Ectodermal cell (in vitro differentiated cells): ENCODE results near the gene PRDX3.

Experiments
- H3K27ac ChIP-seq: 2 replicates; pipeline ENCODE4 v1.7.0; 2013; ENCODE audit warnings: mild to moderate bottlenecking, low read depth, low read length; ENCODE audit not compliant: insufficient read depth, poor library complexity, severe bottlenecking
- H3K27me3 ChIP-seq: 2 replicates; pipeline ENCODE4 v1.7.0; 2013; ENCODE audit warnings: mild to moderate bottlenecking, low read length; ENCODE audit not compliant: insufficient read depth, control insufficient read depth, poor library complexity, severe bottlenecking
- H3K36me3 ChIP-seq: one replicate; pipeline ENCODE4 v1.7.0; 2013; ENCODE audit warnings: low read length; ENCODE audit not compliant: control insufficient read depth, insufficient read depth
- H3K4me1 ChIP-seq: one replicate; pipeline ENCODE4 v1.7.0; 2013; ENCODE audit warnings: low read length; ENCODE audit not compliant: control insufficient read depth, insufficient read depth
- H3K4me3 ChIP-seq: 2 replicates; pipeline ENCODE4 v1.7.0; 2013; ENCODE audit warnings: low read depth, low read length, control low read depth; ENCODE audit not compliant: insufficient read depth
- H3K9me3 ChIP-seq: 2 replicates; pipeline ENCODE4 v1.7.0; 2013; ENCODE audit warnings: mild to moderate bottlenecking, low read length, moderate library complexity; ENCODE audit not compliant: control insufficient read depth
- WGBS, 2 experiments: methylation state at CpG; one replicate each; pipeline ENCODE4 v1.1.7; 2013; ENCODE audit warnings: missing lambda C conversion rate in 2 of 2; 5-methylcytosine and 5-hydroxymethylcytosine counted together

PRDX3 gene

DNA sequence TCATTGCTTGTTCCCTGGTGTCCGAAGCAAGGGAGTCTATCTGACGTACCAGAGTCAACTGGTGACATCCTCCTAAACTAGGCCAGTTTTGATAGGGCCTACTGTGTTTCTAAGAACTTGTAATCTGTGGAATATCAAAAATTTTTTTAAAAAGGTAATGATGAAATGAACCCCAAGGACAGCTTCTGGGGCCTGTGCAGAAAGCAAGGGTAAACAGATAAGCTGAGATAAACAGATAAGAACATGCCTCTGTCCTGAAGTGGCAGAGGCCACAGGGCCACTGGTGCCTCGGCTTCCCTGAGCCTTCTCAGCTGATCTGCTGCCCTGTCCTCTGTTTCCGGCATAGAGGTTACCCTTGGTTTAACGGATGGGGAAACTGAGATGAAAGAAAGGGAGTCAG lies 37.5 kb upstream of the PRDX3 start:
- H3K4me1 ChIP-seq = peaks cover 15% of the 10 kb centered on the region
- H3K27me3 ChIP-seq = no peaks in the 10 kb centered on the region
- no peaks in the 10 kb centered on the region for H3K9me3 ChIP-seq
- no peak overlapping the region for H3K4me3 ChIP-seq
- no peaks in the 10 kb centered on the region for H3K36me3 ChIP-seq
- 95 to 97% methylated on average over 5 of the region's 5 CpGs for WGBS, 2 experiments
- H3K27ac ChIP-seq = no peak overlapping the region

DNA sequence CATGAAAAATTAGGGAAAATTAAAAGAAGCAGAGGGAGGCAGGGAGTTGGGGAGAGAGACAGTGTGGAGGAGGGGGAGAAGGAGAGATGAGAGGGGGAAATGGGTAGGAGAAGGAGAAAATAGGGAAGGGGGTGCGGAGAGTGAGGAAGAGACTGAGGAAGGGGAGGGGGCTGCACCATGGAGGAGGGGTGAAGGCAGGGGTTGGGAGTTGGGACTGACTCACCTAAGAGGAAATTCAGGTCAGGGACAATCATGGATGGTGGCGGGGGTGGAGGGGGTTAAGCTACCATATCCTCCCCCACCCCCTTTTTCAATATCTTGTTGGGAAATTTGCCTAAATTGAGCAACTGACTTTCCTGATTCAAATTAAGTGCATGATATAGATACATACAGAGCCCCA lies 36.8 kb upstream of the PRDX3 start:
- WGBS, 2 experiments = 90 to 98% methylated on average over 1 to 2 of the region's 2 CpGs
- Histone ChIP-seq H3K4me1 (peaks cover 15% of the 10 kb centered on the region), H3K27ac (no peak overlapping the region), H3K27me3 (no peaks in the 10 kb centered on the region), H3K9me3 (no peaks in the 10 kb centered on the region), H3K4me3 (no peak overlapping the region), H3K36me3 (no peaks in the 10 kb centered on the region)

DNA sequence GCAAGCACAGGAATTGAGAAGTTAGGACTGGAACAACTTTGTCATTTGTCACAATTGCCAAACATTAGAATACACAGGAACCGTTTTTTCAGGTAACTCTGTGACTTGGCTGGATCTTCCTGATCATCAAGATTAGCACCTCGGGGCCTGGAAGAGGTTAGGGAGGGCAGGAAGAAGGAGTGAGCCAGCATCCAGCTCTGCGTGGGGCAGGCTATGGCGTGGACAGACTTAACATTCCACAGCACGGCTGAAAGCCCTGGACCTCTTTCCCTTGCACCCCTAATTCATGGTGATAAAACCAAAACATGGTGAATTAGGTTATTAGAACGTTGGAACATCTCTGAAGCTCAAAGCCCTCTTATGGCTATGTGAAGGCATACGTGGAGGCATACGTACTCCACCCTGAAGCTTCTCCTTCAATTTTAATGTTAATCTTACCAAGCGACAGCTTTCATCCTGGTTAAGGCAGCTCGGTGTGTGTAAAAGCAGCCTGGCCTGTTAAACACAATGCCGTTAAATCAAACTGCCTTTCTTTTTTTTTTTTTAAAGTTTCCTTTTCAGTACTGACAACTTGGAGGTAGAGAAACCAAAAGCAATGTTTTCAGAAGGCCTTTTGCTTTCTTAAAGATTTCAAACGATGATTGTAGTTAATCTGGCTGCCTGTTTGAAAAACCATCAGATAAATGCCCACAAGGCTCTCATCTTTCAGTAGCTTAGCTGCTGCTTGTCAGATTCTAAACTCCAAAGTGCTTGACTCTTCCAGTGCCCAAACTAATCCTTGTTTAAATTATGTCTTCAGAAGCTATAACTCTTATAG lies 33.2 kb upstream of the PRDX3 start:
- H3K36me3 ChIP-seq = no peaks in the 10 kb centered on the region
- H3K27ac ChIP-seq = peak overlapping the region; percentile 21
- H3K4me3 ChIP-seq = no peak overlapping the region
- peaks cover 29% of the 10 kb centered on the region for H3K4me1 ChIP-seq
- H3K9me3 ChIP-seq = no peaks in the 10 kb centered on the region
- H3K27me3 ChIP-seq = peaks cover 17% of the 10 kb centered on the region
- WGBS, 2 experiments = 42 to 48% methylated on average over 12 of the region's 12 CpGs

DNA sequence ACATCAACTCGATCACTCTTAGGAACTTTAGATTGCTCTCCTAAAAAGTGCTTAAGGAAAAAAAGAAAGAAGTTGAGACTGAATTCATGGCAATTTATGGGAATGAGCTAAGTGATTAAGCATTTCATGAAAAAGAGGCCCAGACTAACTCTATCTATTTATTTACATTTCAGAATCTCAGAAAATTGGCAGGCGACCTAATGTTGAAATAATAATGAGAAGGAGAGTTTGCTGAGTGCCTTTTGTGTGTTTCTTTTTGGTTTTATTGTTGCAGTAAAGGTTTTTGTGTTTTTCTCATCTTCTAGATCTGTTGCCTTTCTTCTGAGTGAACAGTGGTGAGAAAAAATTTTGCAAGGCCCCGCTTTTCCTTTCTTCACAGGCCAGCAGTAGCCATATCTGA lies 32.6 kb upstream of the PRDX3 start:
- 90 to 93% methylated on average over 3 of the region's 3 CpGs for WGBS, 2 experiments
- H3K27ac ChIP-seq = no peak overlapping the region
- H3K4me1 ChIP-seq = peaks cover 32% of the 10 kb centered on the region
- no peak overlapping the region for H3K4me3 ChIP-seq
- peaks cover 17% of the 10 kb centered on the region for H3K27me3 ChIP-seq
- no peaks in the 10 kb centered on the region for H3K36me3 ChIP-seq
- H3K9me3 ChIP-seq = no peaks in the 10 kb centered on the region

DNA sequence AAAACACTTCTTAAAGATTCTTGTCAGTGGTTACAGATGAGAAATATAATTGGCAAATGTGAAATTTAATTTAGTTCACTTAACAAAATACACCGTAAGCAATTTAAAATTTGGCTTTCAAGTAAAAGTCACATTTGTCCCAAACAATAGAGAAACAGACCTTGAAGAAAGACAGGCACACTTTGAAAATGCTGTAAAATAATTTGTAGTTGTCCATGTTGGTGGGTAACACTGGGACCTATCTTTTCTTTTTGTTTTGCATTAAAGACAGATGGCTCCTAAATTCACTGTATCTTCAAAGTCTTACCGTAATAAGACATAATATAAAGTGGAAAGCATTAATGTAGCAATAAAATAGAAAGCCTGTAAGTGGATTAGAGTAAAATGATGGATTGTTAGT lies 32.0 kb upstream of the PRDX3 start:
- H3K27ac ChIP-seq = no peak overlapping the region
- H3K36me3 ChIP-seq = no peaks in the 10 kb centered on the region
- no peak overlapping the region for H3K4me3 ChIP-seq
- H3K27me3 ChIP-seq = peaks cover 17% of the 10 kb centered on the region
- H3K9me3 ChIP-seq = no peaks in the 10 kb centered on the region
- H3K4me1 ChIP-seq = peaks cover 35% of the 10 kb centered on the region
- WGBS, 2 experiments = 100% methylated on average over 1 of the region's 2 CpGs; no CpG with 5 or more reads in 1 of the 2 experiments

DNA sequence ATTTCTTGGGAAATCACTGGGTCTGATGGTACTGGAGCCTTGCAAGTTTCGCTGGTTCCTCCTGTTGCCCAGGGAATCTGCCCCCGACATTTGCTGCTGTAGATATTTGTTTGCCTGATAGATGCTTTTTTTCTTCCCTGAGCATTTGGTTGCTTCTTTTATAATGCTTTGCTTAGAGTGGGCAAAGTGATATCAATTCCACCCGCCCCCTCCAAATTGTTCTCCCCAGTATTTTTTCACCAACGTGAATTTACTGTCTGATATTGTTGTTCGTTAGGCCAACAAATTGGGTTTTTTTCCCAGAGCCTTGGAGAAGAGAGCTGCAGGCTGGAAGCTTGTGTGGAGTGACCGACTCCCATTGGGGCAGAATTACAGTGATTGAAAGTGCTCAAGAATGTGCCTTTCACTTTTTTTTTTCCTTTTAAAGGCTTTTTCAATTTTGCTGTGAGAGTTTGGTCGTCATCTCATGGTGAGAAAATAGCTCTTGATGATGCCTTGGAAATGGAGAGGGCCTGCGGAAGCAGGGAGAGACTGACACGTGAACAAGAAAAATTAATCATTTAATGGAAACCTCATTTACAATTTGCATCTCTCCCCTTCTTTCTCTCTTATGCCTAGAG lies 31.2 kb upstream of the PRDX3 start:
- peaks cover 35% of the 10 kb centered on the region for H3K4me1 ChIP-seq
- no peaks in the 10 kb centered on the region for H3K36me3 ChIP-seq
- 35% methylated on average over 8 to 9 of the region's 9 CpGs for WGBS, 2 experiments
- peaks cover 17% of the 10 kb centered on the region for H3K27me3 ChIP-seq
- H3K27ac ChIP-seq = no peak overlapping the region
- H3K9me3 ChIP-seq = no peaks in the 10 kb centered on the region
- no peak overlapping the region for H3K4me3 ChIP-seq

DNA sequence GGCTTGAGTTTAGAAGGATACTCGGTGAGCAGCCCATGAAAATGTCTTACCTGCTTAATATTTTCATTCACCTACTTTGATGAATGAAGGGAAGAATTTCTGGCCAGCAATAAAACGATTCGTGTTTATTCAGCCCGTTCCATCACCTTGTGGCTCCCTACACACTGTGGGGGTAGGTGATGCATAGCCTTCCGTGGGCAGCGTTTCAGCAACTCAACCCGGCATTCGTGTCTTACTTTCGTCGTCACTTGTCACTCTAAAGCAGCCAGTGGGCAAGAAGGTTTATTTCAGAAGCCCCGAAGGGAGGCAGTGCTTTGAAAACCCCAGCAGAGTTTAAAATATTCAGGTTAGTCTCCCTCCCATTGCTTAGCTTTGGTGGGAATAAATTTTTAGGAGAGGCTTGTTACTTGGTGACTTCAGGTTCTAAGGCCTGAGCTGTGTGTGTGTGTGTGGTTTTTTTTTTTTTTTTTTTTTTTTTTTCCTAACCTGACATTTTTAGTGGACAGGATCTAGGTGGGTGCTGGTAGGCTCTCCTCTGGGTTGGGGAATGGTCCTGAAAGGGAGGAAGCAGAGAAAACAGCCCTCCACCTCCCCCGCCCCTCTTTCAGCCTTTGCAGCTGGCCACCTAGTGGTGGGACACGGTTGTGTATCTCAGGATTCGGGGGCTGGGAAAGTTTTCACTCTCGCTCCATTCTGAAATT lies 30.6 kb upstream of the PRDX3 start:
- H3K4me1 ChIP-seq = peaks cover 35% of the 10 kb centered on the region
- 24 to 26% methylated on average over 15 of the region's 15 CpGs for WGBS, 2 experiments
- H3K36me3 ChIP-seq = no peaks in the 10 kb centered on the region
- H3K27ac ChIP-seq = no peak overlapping the region
- no peaks in the 10 kb centered on the region for H3K9me3 ChIP-seq
- peaks cover 17% of the 10 kb centered on the region for H3K27me3 ChIP-seq
- H3K4me3 ChIP-seq = no peak overlapping the region

DNA sequence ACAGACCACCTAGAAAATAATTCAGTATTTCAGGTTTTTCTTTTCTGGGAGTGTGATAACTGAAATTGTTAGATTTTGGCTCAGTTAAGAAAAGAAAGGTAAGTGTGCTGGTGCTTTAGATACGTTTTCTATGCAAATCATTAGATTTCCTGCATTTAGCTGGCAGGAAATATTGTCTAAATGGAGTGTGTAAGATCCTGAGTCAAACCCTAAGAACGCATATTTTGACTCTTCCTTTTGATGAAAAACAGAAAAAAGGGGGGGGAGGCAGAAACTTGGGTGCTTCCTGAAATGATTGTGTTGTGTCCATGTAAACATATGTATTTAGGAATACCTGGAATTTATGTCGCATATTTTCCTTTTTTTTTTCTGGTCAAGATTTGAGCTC lies 29.9 kb upstream of the PRDX3 start:
- H3K4me3 ChIP-seq = peak overlapping the region; percentile 59
- H3K9me3 ChIP-seq = no peaks in the 10 kb centered on the region
- peaks cover 35% of the 10 kb centered on the region for H3K4me1 ChIP-seq
- WGBS, 2 experiments = 28 to 45% methylated on average over 3 of the region's 3 CpGs
- H3K36me3 ChIP-seq = no peaks in the 10 kb centered on the region
- H3K27ac ChIP-seq = no peak overlapping the region
- peaks cover 17% of the 10 kb centered on the region for H3K27me3 ChIP-seq

DNA sequence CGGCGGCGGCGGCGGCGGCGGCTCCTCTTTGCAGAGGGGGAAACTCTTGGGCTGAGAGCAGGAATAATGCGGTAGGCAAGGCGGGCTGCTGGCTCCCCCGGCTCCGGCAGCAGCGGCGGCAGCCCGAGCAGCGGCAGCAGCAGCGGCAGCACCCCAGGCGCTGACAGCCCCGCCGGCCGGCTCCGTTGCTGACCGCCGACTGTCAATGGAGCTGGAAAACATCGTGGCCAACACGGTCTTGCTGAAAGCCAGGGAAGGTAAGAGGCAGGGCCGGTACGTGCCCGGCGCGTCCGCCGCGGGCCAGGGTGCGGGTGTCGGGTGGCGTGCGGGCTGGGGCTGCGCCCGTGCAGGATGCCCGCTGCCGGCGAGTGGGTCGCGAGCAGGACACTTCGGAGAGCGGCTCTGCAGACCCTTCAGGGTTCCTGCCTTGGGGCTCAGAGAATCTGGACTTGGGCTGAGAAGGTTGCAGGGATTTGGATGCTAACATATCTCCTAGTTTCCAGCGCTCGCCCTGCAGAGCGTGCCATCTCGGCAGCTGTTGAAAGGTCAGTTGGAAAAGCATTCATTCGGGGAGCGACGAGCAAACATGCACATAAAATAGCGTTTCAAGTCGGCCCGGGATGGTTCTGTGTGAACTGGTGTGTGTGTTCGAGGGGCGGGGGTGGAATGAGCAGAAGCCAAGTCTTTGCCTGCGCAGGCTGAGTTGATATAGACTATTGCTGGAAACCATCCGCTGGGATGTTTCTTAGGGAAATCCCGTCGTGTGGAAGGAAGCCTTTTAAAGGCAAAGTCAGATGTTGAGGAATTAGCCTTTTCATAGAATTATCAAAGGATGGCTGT lies 29.3 kb upstream of the PRDX3 start:
- H3K4me1 ChIP-seq = peaks cover 35% of the 10 kb centered on the region
- no peaks in the 10 kb centered on the region for H3K36me3 ChIP-seq
- H3K4me3 ChIP-seq = peak overlapping the region; percentile 59
- WGBS, 2 experiments = 1% methylated on average over 62 of the region's 62 CpGs
- peaks cover 17% of the 10 kb centered on the region for H3K27me3 ChIP-seq
- H3K27ac ChIP-seq = no peak overlapping the region
- no peaks in the 10 kb centered on the region for H3K9me3 ChIP-seq

DNA sequence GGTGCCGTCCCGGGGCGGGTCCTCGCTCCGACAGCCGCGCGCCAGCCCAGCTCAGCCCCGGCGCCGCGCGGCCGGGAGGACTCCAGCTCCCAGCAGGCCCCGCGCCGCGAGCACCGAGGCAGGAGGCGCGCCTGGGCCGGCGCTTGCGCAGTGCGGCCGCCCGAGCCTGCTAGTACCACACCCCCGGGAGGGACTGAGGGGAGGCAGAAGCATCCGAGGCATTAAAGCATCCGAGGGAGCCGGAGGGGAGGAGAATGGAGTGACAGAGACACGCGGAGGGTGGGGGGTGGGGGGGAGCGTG lies 28.7 kb upstream of the PRDX3 start, which contains the start of gene GRK5:
TSS of gene GRK5 (plus strand) at position 206 of the 301 bp plus-strand sequence. CDS start 347 bp downstream, outside the sequence.
- WGBS, 2 experiments = 0% methylated on average over 30 to 31 of the region's 34 CpGs

More for the DNA sequence above, 28.7 kb upstream of the PRDX3 start, which contains the start of gene GRK5:
- Histone ChIP-seq H3K27ac (peak within 1 kb of the TSS; percentile 90), H3K27me3 (peaks cover 17% of the 10 kb centered on the region), H3K4me1 (peaks cover 34% of the 10 kb centered on the region), H3K36me3 (no peaks in the 10 kb centered on the region), H3K4me3 (peak within 1 kb of the TSS; percentile 59), H3K9me3 (no peaks in the 10 kb centered on the region)
